Choroid plexus epithelial cell (primary cell): Measurements from ENCODE around the gene PAIP1.

ENCODE experiments used
- DNase-seq: peaks from one replicate; pipeline ENCODE4 v3.0.0-alpha.2; 2010; ENCODE audit warnings: low read depth
- H3K4me3 ChIP-seq: 2 replicates; pipeline ENCODE4 v1.5.1; 2011; ENCODE audit warnings: low read depth, mild to moderate bottlenecking, control low read depth, low read length, moderate library complexity
- CTCF ChIP-seq: conservative IDR thresholded peaks from 2 replicates; pipeline ENCODE4 v1.5.1; 2011; ENCODE audit warnings: low read depth, mild to moderate bottlenecking, control low read depth, inconsistent platforms, low read length, moderate library complexity

Gene PAIP1

GRCh38 chr5:43543434-43543833 lies 13.4 kb downstream of the PAIP1 start:
- no peak for DNase-seq
- no peak overlapping the region for H3K4me3 ChIP-seq
- TF ChIP-seq CTCF = no peak

GRCh38 chr5:43540746-43541145 lies 16.1 kb downstream of the PAIP1 start:
- no peak for TF ChIP-seq CTCF
- no peak overlapping the region for H3K4me3 ChIP-seq
- no peak for DNase-seq

- no peak overlapping the region for H3K4me3 ChIP-seq
- no peak for TF ChIP-seq CTCF
- DNase-seq = no peak
Observed at GRCh38 chr5:43536972-43537371, 19.9 kb downstream of the PAIP1 start.

- DNase-seq = no peak
- H3K4me3 ChIP-seq = no peak overlapping the region
- TF ChIP-seq CTCF = no peak
Observed at GRCh38 chr5:43533646-43534045, 23.2 kb downstream of the PAIP1 start.

- no peak overlapping the region for H3K4me3 ChIP-seq
- no peak for DNase-seq
- no peak for TF ChIP-seq CTCF
Observed at GRCh38 chr5:43530648-43531047, 26.2 kb downstream of the PAIP1 start.

GRCh38 chr5:43523662-43524072 lies 33.2 kb downstream of the PAIP1 start:
- no peak for DNase-seq
- TF ChIP-seq CTCF = no peak
- no peak overlapping the region for H3K4me3 ChIP-seq

GRCh38 chr5:43520615-43521014 lies 36.3 kb downstream of the PAIP1 start:
- TF ChIP-seq CTCF = no peak

More at GRCh38 chr5:43520615-43521014, 36.3 kb downstream of the PAIP1 start:
- H3K4me3 ChIP-seq = no peak overlapping the region
- no peak for DNase-seq
